ENCODE results near the gene NADK2. TPM values are rescaled to one million over a fixed set of nuclear protein-coding genes. Genes with fewer than 3 reads are reported as not detected.
A peak's percentile ranks its signal among the peaks of the same experiment; 100 is the strongest.

NADK2 gene
- total and polyA plus RNA-seq, 9 of the 15 experiments (the other 6 are each of a cell fraction or from before 2014, with no cell fraction given), result 10.6 to 41.0 (median 24.0) TPM

- no peak for TF ChIP-seq GATA2 (CRISPR knock-in tag; IDR thresholded peaks at IDR 0.05)
- TF ChIP-seq MLX (CRISPR knock-in tag; conservative IDR thresholded peaks at IDR 0.05), result no peak
- TF ChIP-seq PHB2 (IDR thresholded peaks at IDR 0.05; ENCODE audit: low read depth), result no peak
- TF ChIP-seq GABPB2 (CRISPR knock-in tag; conservative IDR thresholded peaks at IDR 0.05), result no peak
- TF ChIP-seq ZBTB34 (CRISPR knock-in tag; IDR thresholded peaks at IDR 0.05), result no peak
- TF ChIP-seq GTF2F1 (IDR thresholded peaks at IDR 0.05; ENCODE audit: low read depth, low read length), result peak; percentile 70; the same call in 1 of the 2 replicates
- TF ChIP-seq POLR2A (conservative IDR thresholded peaks at IDR 0.05), result peak; percentile 82
- no peak; the same call in 1 of the 2 replicates for TF ChIP-seq SMARCE1 (IDR thresholded peaks at IDR 0.05)
- TF ChIP-seq ZNF639 (CRISPR knock-in tag; conservative IDR thresholded peaks at IDR 0.05 in 1 of 2, IDR thresholded peaks at IDR 0.05 in 1 of 2), result no peak
- no peak for TF ChIP-seq DIDO1 (tag; IDR thresholded peaks at IDR 0.05; ENCODE audit: low read depth)
- no peak for TF ChIP-seq NR2C1 (IDR thresholded peaks at IDR 0.05)
- TF ChIP-seq NR2C1 (tag; IDR thresholded peaks at IDR 0.05), result no peak; the same call in 1 of the 2 replicates
- TF ChIP-seq IRF9 (tag; IDR thresholded peaks at IDR 0.05), result no peak
- TF ChIP-seq ZBTB26 (CRISPR knock-in tag; IDR thresholded peaks at IDR 0.05), result no peak
- TF ChIP-seq ZFP36 (IDR thresholded peaks at IDR 0.05; ENCODE audit: low read depth, low read length, partially characterized antibody), result no peak
- no peak for TF ChIP-seq YBX1 (IDR thresholded peaks at IDR 0.05)
- peak; percentile 90; the same call in 1 of the 2 replicates for TF ChIP-seq TGIF2 (CRISPR knock-in tag; IDR thresholded peaks at IDR 0.05)
- no peak for TF ChIP-seq HNRNPL (IDR thresholded peaks at IDR 0.05; ENCODE audit: low read depth, low read length)
- TF ChIP-seq SMAD4 (CRISPR knock-in tag; conservative IDR thresholded peaks at IDR 0.05), result peak; percentile 63
- TF ChIP-seq ZNF589 (CRISPR knock-in tag; IDR thresholded peaks at IDR 0.05; ENCODE audit: low read depth), result no peak; the same call in 1 of the 2 replicates
- no peak for TF ChIP-seq CHD1 (IDR thresholded peaks at IDR 0.05; ENCODE audit: low read length)
Measured at GRCh38 chr5:36151434-36152323, 90.0 kb downstream of the NADK2 start, which contains the start of the genes LMBRD2 and SKP2 (continued).

Data from K562 (cell line).